OCI-LY7 (cell line): Measurements from ENCODE around the gene MRPL19. TPM values are rescaled to one million over a fixed set of nuclear protein-coding genes. Genes with fewer than 3 reads are reported as not detected.

Experiments used
- BruUV-seq: library from RNA; stranded (reverse); fragments of 400-500 nt; replicated peaks from 2 replicates; lab custom pipeline; 2021; lab: Mats Ljungman, UMichigan
- CTCF ChIA-PET: fragments of 300-600 bp; sonication (Branson Sonifier 250); formaldehyde crosslinking; loops from one replicate; lab custom pipeline; 2022; ENCODE audit warnings: antibody characterized with exemption; ENCODE audit not compliant: unreplicated experiment; lab: Charles Lee
- POLR2A ChIA-PET: fragments of 300-600 bp; sonication (Branson Sonifier 250); formaldehyde crosslinking; loops from one replicate; lab custom pipeline; 2022; ENCODE audit warnings: antibody characterized with exemption; lab: Charles Lee
- DNase-seq: peaks from one replicate; pipeline ENCODE4 v3.0.0-alpha.2; 2015; ENCODE audit warnings: low spot score
- H2AFZ ChIP-seq: fragments of 200-600 bp; sonication (generic), shearing (Covaris generic); 2 replicates; pipeline ENCODE4 v1.6.1; 2014; ENCODE audit warnings: mild to moderate bottlenecking, antibody characterized with exemption, low read length, moderate library complexity
- H3K27ac ChIP-seq: fragments of 200-600 bp; sonication (generic); 2 replicates; pipeline ENCODE4 v1.5.1; 2014; ENCODE audit warnings: mixed run types, low read depth, mild to moderate bottlenecking, moderate library complexity, low read length, inconsistent platforms; ENCODE audit not compliant: poor library complexity, severe bottlenecking
- H3K36me3 ChIP-seq: fragments of 200-600 bp; sonication (generic); 2 replicates; pipeline ENCODE4 v1.6.1; 2014; ENCODE audit warnings: mild to moderate bottlenecking, antibody characterized with exemption, low read length, moderate library complexity, mixed read lengths; ENCODE audit not compliant: insufficient read depth
- H3K4me1 ChIP-seq: fragments of 200-600 bp; sonication (generic); 2 replicates; pipeline ENCODE4 v1.5.1; 2014; ENCODE audit warnings: mild to moderate bottlenecking, low read length; ENCODE audit not compliant: insufficient read depth, poor library complexity, severe bottlenecking
- H3K4me2 ChIP-seq: fragments of 200-600 bp; sonication (generic); 2 replicates; pipeline ENCODE4 v1.6.1; 2014; ENCODE audit warnings: mild to moderate bottlenecking, low read length
- H3K4me3 ChIP-seq: fragments of 200-600 bp; sonication (generic); 2 replicates; pipeline ENCODE4 v1.5.1; 2014; ENCODE audit warnings: mild to moderate bottlenecking, low read depth, low read length; ENCODE audit not compliant: poor library complexity, severe bottlenecking
- H3K79me2 ChIP-seq: fragments of 200-600 bp; sonication (generic); 2 replicates; pipeline ENCODE4 v1.6.1; 2016; ENCODE audit warnings: low read depth, mild to moderate bottlenecking, low read length, moderate library complexity, mixed read lengths; ENCODE audit not compliant: insufficient read depth
- H3K9me2 ChIP-seq: fragments of 200-600 bp; sonication (generic); 2 replicates; pipeline ENCODE4 v1.6.1; 2016; ENCODE audit warnings: mild to moderate bottlenecking, low read length, mixed read lengths; ENCODE audit not compliant: insufficient read depth
- H3K9me3 ChIP-seq: fragments of 200-600 bp; sonication (generic); 2 replicates; pipeline ENCODE4 v1.6.1; 2014; ENCODE audit warnings: mild to moderate bottlenecking, mixed run types, low read length, mixed read lengths
- H4K20me1 ChIP-seq: fragments of 200-600 bp; sonication (generic); 2 replicates; pipeline ENCODE4 v1.6.1; 2014; ENCODE audit warnings: mild to moderate bottlenecking, antibody characterized with exemption, low read length, moderate library complexity, mixed read lengths; ENCODE audit not compliant: insufficient read depth
- CTCF ChIP-seq: fragments of 200-600 bp; sonication (generic); conservative IDR thresholded peaks from 2 replicates; pipeline ENCODE4 v1.5.1; 2014; ENCODE audit warnings: mild to moderate bottlenecking, antibody characterized with exemption, low read length, moderate library complexity, mixed read lengths
- EZH2phosphoT487 ChIP-seq: fragments of 200-600 bp; sonication (generic); IDR thresholded peaks from 2 replicates; pipeline ENCODE4 v1.6.1; 2018; ENCODE audit warnings: low read depth, borderline replicate concordance, mild to moderate bottlenecking, mixed run types, antibody characterized with exemption, low read length, moderate library complexity, mixed read lengths
- intact Hi-C: fragments of 100-400 bp; cut with micrococcal nuclease; formaldehyde crosslinking; loops from one replicate; pipeline ENCODE4 v1.10.0; 2022; ENCODE audit not compliant: unreplicated experiment
- total RNA-seq, 2 experiments: library from RNA; depleted of rRNA in 1 of 2; stranded (reverse); fragments of >200 nt in 1 of 2; shearing (Covaris generic) in 1 of 2; gene quantifications; 2 replicates each; pipeline ENCODE4 v1.2.3, GENCODE V29; 2014 to 2022

MRPL19 gene
- total RNA-seq, 2 experiments from 2014 or later, result 42.6 to 52.7 TPM

GRCh38 chr2:75619956-75620740 is 26.4 kb upstream of the MRPL19 start:
- Histone ChIP-seq H3K27ac (no peak overlapping the region), H3K9me3 (no peaks in the 10 kb centered on the region), H3K9me2 (no peaks in the 10 kb centered on the region), H4K20me1 (no peaks in the 10 kb centered on the region), H3K4me1 (no peaks in the 10 kb centered on the region), H3K4me3 (no peak overlapping the region), H3K36me3 (no peaks in the 10 kb centered on the region), H3K4me2 (no peak overlapping the region), H3K79me2 (no peaks in the 10 kb centered on the region), H2AFZ (no peak overlapping the region)
- ChIA-PET POLR2A (interaction anchor here (0.7 kb wide), 1 partner anchor 533 kb away, joined by 3 read pairs; no protein-coding TSS in a partner anchor), CTCF (no interaction called here)
- TF ChIP-seq EZH2phosphoT487 (no peak), CTCF (no peak)
- BruUV-seq, result no TSS peak
- no peak for DNase-seq
- intact Hi-C loops, result loop anchor here (10.0 kb wide), 1 partner anchor 715 kb away; no protein-coding TSS in a partner anchor

- Histone ChIP-seq H3K4me3 (no peak overlapping the region), H3K79me2 (no peaks in the 10 kb centered on the region), H3K9me3 (no peaks in the 10 kb centered on the region), H3K9me2 (no peaks in the 10 kb centered on the region), H3K27ac (no peak overlapping the region), H3K4me2 (no peak overlapping the region), H4K20me1 (no peaks in the 10 kb centered on the region), H2AFZ (no peak overlapping the region), H3K36me3 (no peaks in the 10 kb centered on the region), H3K4me1 (no peaks in the 10 kb centered on the region)
- DNase-seq, result no peak
- intact Hi-C loops, result loop anchor here (10.0 kb wide), 1 partner anchor 716 kb away; no protein-coding TSS in a partner anchor
- ChIA-PET CTCF (no interaction called here), POLR2A (interaction anchor here (0.7 kb wide), 1 partner anchor 146 kb away, joined by 4 read pairs; no protein-coding TSS in a partner anchor)
- BruUV-seq, result no TSS peak
- TF ChIP-seq CTCF (no peak), EZH2phosphoT487 (no peak)
These were observed 25.4 kb upstream of the MRPL19 start for GRCh38 chr2:75621228-75621627.

- Histone ChIP-seq H3K36me3 (no peaks in the 10 kb centered on the region), H2AFZ (no peak overlapping the region), H3K9me2 (no peaks in the 10 kb centered on the region), H3K4me1 (no peaks in the 10 kb centered on the region), H3K4me3 (no peak overlapping the region), H3K9me3 (no peaks in the 10 kb centered on the region), H3K79me2 (no peaks in the 10 kb centered on the region), H3K4me2 (no peak overlapping the region), H4K20me1 (no peaks in the 10 kb centered on the region), H3K27ac (no peak overlapping the region)
- ChIA-PET CTCF (no interaction called here), POLR2A (no interaction called here)
- intact Hi-C loops, result loop anchor here (10.0 kb wide), 1 partner anchor 718 kb away; no protein-coding TSS in a partner anchor
- no peak for DNase-seq
- no TSS peak for BruUV-seq
- TF ChIP-seq EZH2phosphoT487 (no peak), CTCF (no peak)
These were observed 24.1 kb upstream of the MRPL19 start for GRCh38 chr2:75622500-75622899.
